DND-41 (cell line): Measurements from ENCODE around the gene BORCS5.

ENCODE experiments used
- ATAC-seq: fragments of 200-7000 bp; cut with Tn5 transposase; 3 replicates; pipeline ENCODE4 v1.9.1; 2021; ENCODE audit warnings: low read depth; ENCODE audit not compliant: insufficient read depth
- DNase-seq: peaks from one replicate; pipeline ENCODE4 v3.0.0-alpha.2; 2020
- H2AFZ ChIP-seq: 2 replicates; pipeline ENCODE4 v1.6.0; 2012; ENCODE audit warnings: low read depth, low read length
- H3K27ac ChIP-seq: 2 replicates; pipeline ENCODE4 v1.5.1; 2012; ENCODE audit warnings: low read length, inconsistent platforms
- H3K27me3 ChIP-seq: fragments of 200-600 bp; sonication (generic); 2 replicates; pipeline ENCODE4 v1.6.0; 2012; ENCODE audit warnings: low read length, mild to moderate bottlenecking, inconsistent platforms; ENCODE audit not compliant: insufficient read depth, poor library complexity
- H3K36me3 ChIP-seq: 2 replicates; pipeline ENCODE4 v1.5.1; 2012; ENCODE audit warnings: low read length, inconsistent platforms; ENCODE audit not compliant: insufficient read depth
- H3K4me1 ChIP-seq: 2 replicates; pipeline ENCODE4 v1.5.1; 2012; ENCODE audit warnings: mild to moderate bottlenecking, low read length; ENCODE audit not compliant: insufficient read depth
- H3K4me2 ChIP-seq: 2 replicates; pipeline ENCODE4 v1.6.0; 2012; ENCODE audit warnings: mild to moderate bottlenecking, moderate library complexity, low read length, inconsistent platforms; ENCODE audit not compliant: insufficient read depth
- H3K4me3 ChIP-seq, 2 experiments: fragments of 200-600 bp in 1 of 2; shearing (Covaris generic) in 1 of 2; 2 replicates each; pipeline ENCODE4 v1.5.1; 2012 to 2016; ENCODE audit warnings: inconsistent platforms in 2 of 2, low read length in 2 of 2, mild to moderate bottlenecking in 2 of 2, low read depth in 1 of 2, moderate library complexity in 1 of 2
- H3K79me2 ChIP-seq: 2 replicates; pipeline ENCODE4 v1.6.0; 2012; ENCODE audit warnings: low read length, inconsistent platforms; ENCODE audit not compliant: insufficient read depth
- H3K9ac ChIP-seq: 2 replicates; pipeline ENCODE4 v1.6.0; 2012; ENCODE audit warnings: low read depth, mild to moderate bottlenecking, inconsistent platforms, low read length, moderate library complexity
- H3K9me3 ChIP-seq: 2 replicates; pipeline ENCODE4 v1.5.1; 2012; ENCODE audit warnings: low read length, moderate library complexity, mild to moderate bottlenecking, inconsistent platforms; ENCODE audit not compliant: insufficient read depth, severe bottlenecking
- H4K20me1 ChIP-seq: 2 replicates; pipeline ENCODE4 v1.6.0; 2012; ENCODE audit warnings: low read length; ENCODE audit not compliant: insufficient read depth
- EZH2 ChIP-seq: IDR thresholded peaks from 3 replicates; pipeline ENCODE4 v1.6.1; 2012; ENCODE audit warnings: borderline replicate concordance, low read depth, mild to moderate bottlenecking, moderate library complexity, low read length, inconsistent platforms; ENCODE audit not compliant: severe bottlenecking
- TF ChIP-seq, protein P1 (sequence below): IDR thresholded peaks from 2 replicates; pipeline ENCODE4 v1.5.1; 2012; ENCODE audit warnings: borderline replicate concordance, low read length, moderate library complexity, mild to moderate bottlenecking; ENCODE audit not compliant: poor library complexity, severe bottlenecking; ENCODE audit errors: extremely low read depth

Gene BORCS5

GRCh38 chr12:12334367-12335040, 22.4 kb upstream of the BORCS5 start:
- Histone ChIP-seq H3K9ac (no peak overlapping the region), H3K4me3 (no peak overlapping the region), H3K27me3 (peaks cover 6% of the 10 kb centered on the region), H2AFZ (no peak overlapping the region), H3K79me2 (no peaks in the 10 kb centered on the region), H3K9me3 (no peaks in the 10 kb centered on the region), H4K20me1 (no peaks in the 10 kb centered on the region), H3K4me1 (peaks cover 13% of the 10 kb centered on the region; the same call in 1 of the 2 replicates), H3K27ac (no peak overlapping the region), H3K36me3 (no peaks in the 10 kb centered on the region), H3K4me2 (no peak overlapping the region; the same call in 1 of the 2 replicates)
- peak; percentile 84 for ATAC-seq
- TF ChIP-seq EZH2 = no peak
- TF ChIP-seq, protein P1, sequence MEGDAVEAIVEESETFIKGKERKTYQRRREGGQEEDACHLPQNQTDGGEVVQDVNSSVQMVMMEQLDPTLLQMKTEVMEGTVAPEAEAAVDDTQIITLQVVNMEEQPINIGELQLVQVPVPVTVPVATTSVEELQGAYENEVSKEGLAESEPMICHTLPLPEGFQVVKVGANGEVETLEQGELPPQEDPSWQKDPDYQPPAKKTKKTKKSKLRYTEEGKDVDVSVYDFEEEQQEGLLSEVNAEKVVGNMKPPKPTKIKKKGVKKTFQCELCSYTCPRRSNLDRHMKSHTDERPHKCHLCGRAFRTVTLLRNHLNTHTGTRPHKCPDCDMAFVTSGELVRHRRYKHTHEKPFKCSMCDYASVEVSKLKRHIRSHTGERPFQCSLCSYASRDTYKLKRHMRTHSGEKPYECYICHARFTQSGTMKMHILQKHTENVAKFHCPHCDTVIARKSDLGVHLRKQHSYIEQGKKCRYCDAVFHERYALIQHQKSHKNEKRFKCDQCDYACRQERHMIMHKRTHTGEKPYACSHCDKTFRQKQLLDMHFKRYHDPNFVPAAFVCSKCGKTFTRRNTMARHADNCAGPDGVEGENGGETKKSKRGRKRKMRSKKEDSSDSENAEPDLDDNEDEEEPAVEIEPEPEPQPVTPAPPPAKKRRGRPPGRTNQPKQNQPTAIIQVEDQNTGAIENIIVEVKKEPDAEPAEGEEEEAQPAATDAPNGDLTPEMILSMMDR = peak; percentile 84
- DNase-seq = peak; percentile 62

- Histone ChIP-seq H3K27ac (no peak overlapping the region), H3K9ac (no peak overlapping the region), H3K79me2 (no peaks in the 10 kb centered on the region), H3K36me3 (no peaks in the 10 kb centered on the region), H3K27me3 (peaks cover 6% of the 10 kb centered on the region), H4K20me1 (no peaks in the 10 kb centered on the region), H3K4me3 (no peak overlapping the region), H3K4me1 (peaks cover 13% of the 10 kb centered on the region; the same call in 1 of the 2 replicates), H2AFZ (no peak overlapping the region), H3K4me2 (no peak overlapping the region), H3K9me3 (no peaks in the 10 kb centered on the region)
- TF ChIP-seq, protein P1 = no peak
- TF ChIP-seq EZH2 = no peak
- ATAC-seq (no peak), DNase-seq (no peak)
Measured at GRCh38 chr12:12336049-12336411, 20.8 kb upstream of the BORCS5 start.

DNA sequence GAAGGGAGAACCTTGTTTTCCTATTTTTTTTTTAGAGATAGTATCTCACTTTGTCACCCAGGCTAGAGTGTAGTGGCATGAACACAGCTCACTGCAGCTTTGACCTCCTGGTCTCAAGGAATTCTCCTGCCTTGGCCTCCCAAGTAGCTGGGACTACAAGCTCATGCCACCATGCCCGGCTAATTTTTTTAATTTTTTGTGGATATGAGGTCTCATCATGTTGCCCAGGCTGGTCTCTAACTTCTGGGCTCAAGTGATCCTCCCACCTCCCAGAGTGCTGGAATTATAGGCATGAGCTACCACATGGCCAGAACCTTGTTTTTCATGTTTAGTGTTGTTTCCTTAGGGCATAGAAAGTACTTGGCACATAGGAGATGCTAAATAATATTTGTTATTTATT, 20.4 kb upstream of the BORCS5 start:
- no peaks in the 10 kb centered on the region for H3K9me3 ChIP-seq
- no peak overlapping the region for H3K4me3 ChIP-seq
- H4K20me1 ChIP-seq = no peaks in the 10 kb centered on the region
- ATAC-seq (no peak), DNase-seq (no peak)
- no peak overlapping the region for H3K9ac ChIP-seq
- peaks cover 6% of the 10 kb centered on the region for H3K27me3 ChIP-seq
- no peak overlapping the region for H3K4me2 ChIP-seq
- H3K36me3 ChIP-seq = no peaks in the 10 kb centered on the region
- TF ChIP-seq EZH2 = no peak
- TF ChIP-seq, protein P1 = no peak
- H2AFZ ChIP-seq = no peak overlapping the region
- H3K79me2 ChIP-seq = no peaks in the 10 kb centered on the region
- no peak overlapping the region for H3K27ac ChIP-seq
- H3K4me1 ChIP-seq = peaks cover 13% of the 10 kb centered on the region; the same call in 1 of the 2 replicates

DNA sequence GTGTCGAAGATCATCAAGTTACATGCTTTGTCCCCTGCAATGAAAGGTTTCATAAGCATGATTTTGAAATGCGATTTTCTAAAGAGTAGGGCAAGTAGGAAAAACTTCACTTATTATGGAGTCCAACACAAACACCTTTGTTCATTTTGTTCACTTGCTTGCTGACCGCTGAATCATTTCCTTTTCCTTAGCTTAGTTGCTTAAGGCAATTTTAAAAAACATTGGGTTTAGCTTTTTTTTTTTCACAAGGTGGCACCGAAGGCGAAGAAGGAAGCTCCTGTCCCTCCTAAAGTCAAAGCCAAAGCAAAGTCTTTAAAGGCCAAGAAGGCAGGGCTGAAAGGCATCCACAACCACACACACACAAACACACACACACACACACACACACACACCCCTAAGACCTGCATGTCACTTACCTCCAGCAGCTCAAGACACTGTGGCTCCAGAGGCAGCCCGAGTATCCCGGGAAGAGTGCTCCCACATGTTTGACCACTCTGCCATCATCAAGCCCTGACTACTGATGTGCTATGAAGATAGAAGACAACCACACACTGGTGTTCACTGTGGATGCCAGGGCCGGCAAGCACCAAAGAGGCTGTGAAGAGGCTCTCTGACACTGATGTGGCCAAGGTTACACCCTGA, 18.2 kb upstream of the BORCS5 start:
- H4K20me1 ChIP-seq = no peaks in the 10 kb centered on the region
- no peaks in the 10 kb centered on the region for H3K36me3 ChIP-seq
- H2AFZ ChIP-seq = no peak overlapping the region
- no peak overlapping the region for H3K4me3 ChIP-seq
- no peaks in the 10 kb centered on the region for H3K9me3 ChIP-seq
- H3K4me1 ChIP-seq = peaks cover 7% of the 10 kb centered on the region; the same call in 1 of the 2 replicates
- no peak overlapping the region for H3K4me2 ChIP-seq
- H3K79me2 ChIP-seq = no peaks in the 10 kb centered on the region
- peaks cover 6% of the 10 kb centered on the region for H3K27me3 ChIP-seq
- TF ChIP-seq EZH2 = no peak
- TF ChIP-seq, protein P1 = no peak
- no peak overlapping the region for H3K9ac ChIP-seq
- ATAC-seq (no peak), DNase-seq (no peak)
- no peak overlapping the region for H3K27ac ChIP-seq
